ENCODE measurements around the gene PDXK. TPM values are rescaled to one million over a fixed set of nuclear protein-coding genes. Genes with fewer than 3 reads are reported as not detected.
A peak's percentile ranks its signal among the peaks of the same experiment; 100 is the strongest.

The PDXK gene
- polyA plus RNA-seq, 1 donor (not counting 4 experiments of a cell fraction or from before 2014, with no cell fraction given), result 144 TPM

GRCh38 chr21:43702785-43703034, 16.2 kb upstream of the PDXK start:
- FAIRE-seq, result no peak

GRCh38 chr21:43703035-43703880, 15.7 kb upstream of the PDXK start:
- Histone ChIP-seq H2AFZ (ENCODE audit: control insufficient read depth, low read length) (peak overlapping the region; percentile 10), H3K9me3 (ENCODE audit: control insufficient read depth, low read depth, low read length) (no peaks in the 10 kb centered on the region), H3K4me2 (ENCODE audit: control insufficient read depth, extremely low read depth, insufficient read depth, low read depth, low read length) (peak overlapping the region; percentile 39), H3K4me1 (ENCODE audit: control insufficient read depth, extremely low read depth, insufficient read depth, low read length) (peaks cover 7% of the 10 kb centered on the region), H3K9me1 (ENCODE audit: control insufficient read depth, extremely low read depth, insufficient read depth, low read length) (no peaks in the 10 kb centered on the region), H4K20me1 (ENCODE audit: control insufficient read depth, extremely low read depth, insufficient read depth, low read length) (no peaks in the 10 kb centered on the region), H3K27me3 (ENCODE audit: control insufficient read depth, extremely low read depth, insufficient read depth, low read length) (no peaks in the 10 kb centered on the region), H3K9ac (ENCODE audit: control insufficient read depth, extremely low read depth, insufficient read depth, low read length) (peak overlapping the region; percentile 37), H3K36me3 (ENCODE audit: control insufficient read depth in 2 of 2, extremely low read depth in 1 of 2, insufficient read depth in 2 of 2, low read length in 2 of 2) (no peaks in the 10 kb centered on the region), H3K27ac (ENCODE audit: control insufficient read depth, insufficient read depth, low read length) (peak overlapping the region; percentile 26), H3K4me3 (ENCODE audit: control insufficient read depth in 2 of 3, extremely low read depth in 1 of 3, insufficient read depth in 2 of 3, low read depth in 1 of 3, low read length in 3 of 3) (peak overlapping the region in 1 of 3 experiments; percentile 2), H3K79me2 (ENCODE audit: control insufficient read depth, insufficient read depth, low read length) (no peaks in the 10 kb centered on the region)
- FAIRE-seq (no peak), DNase-seq (ENCODE audit: low read depth, low spot score) (no peak)
- dilution Hi-C loops (cut with MboI; ENCODE audit: extremely low pct_ligation_motif_present, low sequenced_read_pairs), result no loop called here
- no peak for TF ChIP-seq CTCF (optimal IDR thresholded peaks at IDR 0.05 in 1 of 3, IDR thresholded peaks at IDR 0.05 in 1 of 3, conservative IDR thresholded peaks at IDR 0.05 in 1 of 3; ENCODE audit: extremely low read depth in 1 of 3, insufficient read depth in 2 of 3, low read length in 3 of 3)

More at GRCh38 chr21:43702785-43703034, 16.2 kb upstream of the PDXK start:
- peak overlapping the region; percentile 37 for H3K9ac ChIP-seq (ENCODE audit: control insufficient read depth, extremely low read depth, insufficient read depth, low read length)
- peaks cover 7% of the 10 kb centered on the region for H3K4me1 ChIP-seq (ENCODE audit: control insufficient read depth, extremely low read depth, insufficient read depth, low read length)
- no peaks in the 10 kb centered on the region for H3K9me1 ChIP-seq (ENCODE audit: control insufficient read depth, extremely low read depth, insufficient read depth, low read length)
- TF ChIP-seq CTCF (optimal IDR thresholded peaks at IDR 0.05 in 1 of 3, IDR thresholded peaks at IDR 0.05 in 1 of 3, conservative IDR thresholded peaks at IDR 0.05 in 1 of 3; ENCODE audit: extremely low read depth in 1 of 3, insufficient read depth in 2 of 3, low read length in 3 of 3) (no peak), EZH2 (IDR thresholded peaks at IDR 0.05; ENCODE audit: low read length) (no peak)
- H2AFZ ChIP-seq (ENCODE audit: control insufficient read depth, low read length), result peak overlapping the region; percentile 33
- DNase-seq (ENCODE audit: low read depth, low spot score), result no peak
- dilution Hi-C loops (cut with MboI; ENCODE audit: extremely low pct_ligation_motif_present, low sequenced_read_pairs), result no loop called here
- peak overlapping the region in 1 of 3 experiments; percentile 2 for H3K4me3 ChIP-seq (ENCODE audit: control insufficient read depth in 2 of 3, extremely low read depth in 1 of 3, insufficient read depth in 2 of 3, low read depth in 1 of 3, low read length in 3 of 3)
- H3K4me2 ChIP-seq (ENCODE audit: control insufficient read depth, extremely low read depth, insufficient read depth, low read depth, low read length), result peak overlapping the region; percentile 39
- H3K27me3 ChIP-seq (ENCODE audit: control insufficient read depth, extremely low read depth, insufficient read depth, low read length), result no peaks in the 10 kb centered on the region
- no peaks in the 10 kb centered on the region for H3K9me3 ChIP-seq (ENCODE audit: control insufficient read depth, low read depth, low read length)
- H4K20me1 ChIP-seq (ENCODE audit: control insufficient read depth, extremely low read depth, insufficient read depth, low read length), result no peaks in the 10 kb centered on the region
- no peaks in the 10 kb centered on the region for H3K36me3 ChIP-seq (ENCODE audit: control insufficient read depth in 2 of 2, extremely low read depth in 1 of 2, insufficient read depth in 2 of 2, low read length in 2 of 2)
- no peak overlapping the region for H3K27ac ChIP-seq (ENCODE audit: control insufficient read depth, insufficient read depth, low read length)
- H3K79me2 ChIP-seq (ENCODE audit: control insufficient read depth, insufficient read depth, low read length), result no peaks in the 10 kb centered on the region
